GM19193 (cell line): ENCODE measurements around the gene TMEM132C.

ENCODE experiments used
- POLR2A ChIP-seq: IDR thresholded peaks from 4 replicates; pipeline ENCODE4 v1.6.1; 2011; ENCODE audit not compliant: insufficient read depth, insufficient read length; ENCODE audit errors: extremely low read depth

Gene TMEM132C

GRCh38 chr12:128554546-128555304 lies 287.8 kb downstream of the TMEM132C start:
- TF ChIP-seq POLR2A = no peak

GRCh38 chr12:128557231-128557630 lies 290.3 kb downstream of the TMEM132C start:
- no peak for TF ChIP-seq POLR2A

DNA sequence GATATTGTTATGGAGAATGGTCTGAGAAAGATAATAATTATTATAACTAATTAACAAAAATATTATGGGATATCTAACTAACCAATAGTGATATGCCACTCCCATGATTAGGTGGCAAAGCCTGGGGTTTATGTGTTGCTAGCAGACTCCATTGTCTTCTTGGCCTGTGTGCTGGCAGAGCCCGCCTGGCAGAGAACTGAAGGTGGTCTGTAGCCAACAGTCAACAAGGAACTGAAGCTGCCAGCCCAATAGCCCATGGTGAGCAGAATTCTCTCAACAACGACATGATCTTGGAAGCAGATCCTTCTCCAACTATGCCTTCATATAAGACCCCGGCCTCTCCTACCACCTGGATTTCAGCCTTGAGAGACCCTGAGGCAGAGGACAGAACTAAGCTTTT lies 298.0 kb downstream of the TMEM132C start:
- no peak for TF ChIP-seq POLR2A

DNA sequence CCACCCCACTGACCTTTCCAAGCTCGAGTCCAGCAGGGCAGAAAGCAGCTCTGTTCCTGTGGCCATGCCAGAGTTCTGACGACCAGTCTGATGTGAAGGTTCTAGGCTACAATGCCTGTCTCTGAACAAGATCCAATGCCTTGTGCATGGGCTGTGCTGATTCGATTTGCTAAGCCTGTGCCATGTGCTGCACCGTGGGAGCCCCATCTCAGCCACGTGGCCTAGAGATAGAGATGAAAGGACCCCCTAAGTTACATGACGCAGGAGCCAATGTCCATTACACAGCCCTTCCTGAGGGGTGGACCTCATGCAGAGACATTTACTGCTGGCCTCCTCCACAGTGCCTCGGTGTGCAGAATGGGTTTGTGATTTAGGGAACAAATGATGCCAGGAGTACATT lies 300.8 kb downstream of the TMEM132C start:
- TF ChIP-seq POLR2A = no peak

- TF ChIP-seq POLR2A = no peak
Measured at GRCh38 chr12:128570191-128571065, 303.5 kb downstream of the TMEM132C start.

GRCh38 chr12:128571906-128572810 lies 305.2 kb downstream of the TMEM132C start:
- TF ChIP-seq POLR2A = no peak

DNA sequence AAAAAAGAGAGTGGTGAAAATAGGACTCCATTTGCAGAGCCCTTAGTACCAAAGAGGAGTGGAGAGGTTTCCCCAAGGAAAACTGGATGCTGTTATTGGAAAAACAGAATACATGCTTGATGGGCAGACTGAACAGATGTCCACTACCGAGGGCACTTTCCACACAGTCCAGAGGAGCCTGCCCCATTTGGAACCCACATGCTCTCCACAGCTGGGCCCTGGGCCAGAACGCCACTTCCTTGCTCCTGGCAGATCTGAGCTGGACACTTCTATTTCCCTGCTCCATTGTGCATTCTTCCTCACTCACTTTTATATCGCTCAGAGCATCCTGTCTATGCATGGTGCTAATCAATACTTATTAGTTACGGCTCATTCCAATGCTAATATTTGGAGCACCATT lies 306.9 kb downstream of the TMEM132C start:
- no peak for TF ChIP-seq POLR2A

DNA sequence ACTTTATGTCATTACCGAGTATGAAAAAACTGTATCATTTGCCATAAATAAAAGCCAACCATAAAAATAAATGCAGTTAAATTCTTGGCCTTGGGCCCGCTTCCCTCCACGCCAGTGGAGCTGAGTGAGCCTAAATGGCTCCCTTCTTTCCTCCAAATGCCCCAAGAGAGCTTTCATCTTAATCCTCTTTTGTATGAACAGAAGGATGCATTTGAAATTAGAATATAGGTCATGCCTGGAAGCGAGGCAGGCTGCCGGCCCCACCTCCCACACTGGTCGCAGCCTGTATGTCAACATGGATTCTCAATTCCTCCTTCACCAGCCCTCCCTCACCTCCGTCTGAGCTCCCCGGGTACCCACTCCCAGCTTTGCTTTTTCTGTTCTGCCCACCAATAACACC lies 311.1 kb downstream of the TMEM132C start:
- no peak for TF ChIP-seq POLR2A

GRCh38 chr12:128581321-128581761 lies 314.4 kb downstream of the TMEM132C start:
- TF ChIP-seq POLR2A = no peak

DNA sequence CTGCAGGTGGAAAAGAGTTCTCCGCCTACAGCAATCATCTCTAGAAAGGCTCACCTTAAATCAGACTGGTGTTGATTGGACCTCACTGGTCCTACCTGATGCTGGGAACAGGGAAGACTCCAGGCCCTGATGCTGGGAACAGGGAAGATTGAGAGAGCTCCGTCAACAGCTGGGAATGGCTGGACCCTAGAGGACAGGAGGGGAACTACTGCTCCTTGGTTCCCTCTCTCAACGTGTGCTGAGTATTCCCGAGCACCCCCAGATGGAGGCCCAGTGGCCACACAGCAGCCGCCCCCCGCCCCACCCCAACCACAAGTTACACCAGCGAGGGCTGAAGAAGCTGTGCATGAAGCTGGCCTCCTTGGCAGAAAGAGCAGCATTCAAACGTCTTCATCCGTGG lies 316.5 kb downstream of the TMEM132C start:
- no peak for TF ChIP-seq POLR2A

DNA sequence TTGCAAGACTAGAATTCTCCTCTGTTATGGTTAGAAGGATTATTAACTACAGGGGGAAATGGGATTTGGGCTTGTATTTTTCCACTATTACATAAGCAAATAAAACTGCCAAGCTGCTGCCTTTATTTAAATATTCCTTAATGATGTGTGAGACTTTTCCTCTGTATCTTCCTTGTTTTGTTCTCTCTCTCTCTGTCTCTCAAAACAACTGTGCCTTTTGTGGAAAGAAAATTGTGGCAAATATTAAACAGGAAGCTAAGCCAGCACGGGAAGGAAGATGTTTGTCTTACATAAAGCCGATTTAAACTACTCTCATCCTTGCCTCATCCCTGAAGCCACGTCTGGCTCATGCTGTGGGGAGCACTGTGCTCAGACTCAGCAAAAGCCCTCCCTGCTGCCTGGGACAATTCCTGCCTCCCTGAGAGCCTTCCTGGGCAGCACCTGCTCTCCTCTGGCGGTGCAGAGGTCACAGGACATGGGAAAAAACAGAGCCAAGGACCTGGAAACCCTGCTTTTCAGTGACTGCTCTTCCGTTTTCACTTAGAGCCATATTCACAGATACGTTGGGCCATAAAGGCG lies 319.6 kb downstream of the TMEM132C start:
- TF ChIP-seq POLR2A = no peak

DNA sequence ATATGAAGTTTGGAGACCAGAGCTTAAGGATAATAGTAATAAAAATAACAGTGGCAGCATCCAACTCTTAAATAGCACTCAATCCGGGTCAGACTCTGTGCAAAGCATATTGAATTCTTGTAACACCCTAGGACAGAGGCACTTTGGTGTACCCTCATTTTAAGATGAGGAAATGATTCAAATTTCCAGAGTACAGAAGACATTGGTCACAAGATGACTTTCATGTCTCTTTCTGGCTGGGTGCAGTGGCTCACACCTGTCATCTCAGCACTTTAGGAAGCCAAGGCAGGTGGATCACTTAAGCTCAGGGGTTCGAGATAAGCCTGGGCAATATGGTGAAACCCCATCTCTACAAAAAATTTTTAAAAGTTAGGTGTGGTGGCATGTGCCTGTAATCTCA lies 320.9 kb downstream of the TMEM132C start:
- no peak for TF ChIP-seq POLR2A

- no peak for TF ChIP-seq POLR2A
Measured at GRCh38 chr12:128592220-128592744, 325.3 kb downstream of the TMEM132C start.

DNA sequence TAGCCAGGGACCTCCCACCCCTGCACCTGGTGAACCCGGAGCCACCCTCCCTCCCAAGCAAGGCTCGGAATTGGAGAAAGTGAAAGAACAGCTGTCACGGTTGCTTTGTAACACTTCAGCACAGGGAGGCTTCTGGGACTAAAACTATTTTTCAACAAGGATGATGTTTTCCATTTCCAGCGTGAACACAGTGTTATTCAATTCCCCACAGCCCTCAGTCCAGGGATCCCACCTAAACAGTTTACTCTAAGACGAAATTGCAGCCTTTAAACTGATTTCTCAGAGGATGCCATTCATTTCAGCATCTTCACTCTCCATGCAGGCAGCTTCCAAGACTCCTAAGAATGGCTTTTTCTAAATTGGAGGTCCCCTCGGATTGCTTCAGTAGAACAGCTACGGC lies 327.6 kb downstream of the TMEM132C start:
- TF ChIP-seq POLR2A = no peak
